IMR-90 (cell line): ENCODE measurements around the gene GRID1. TPM values are rescaled to one million over a fixed set of nuclear protein-coding genes. Genes with fewer than 3 reads are reported as not detected.
A peak's percentile ranks its signal among the peaks of the same experiment; 100 is the strongest.

Experiments used
- ATAC-seq: fragments of 200-7000 bp; cut with Tn5 transposase; 2 replicates; pipeline ENCODE4 v1.9.1; 2020; ENCODE audit warnings: low read depth, mild to moderate bottlenecking, moderate library complexity
- BruUV-seq: library from RNA; stranded (reverse); fragments of 400-500 nt; replicated peaks from 2 replicates; lab custom pipeline; 2021; lab: Mats Ljungman, UMichigan
- CTCF ChIA-PET: fragments of 300-600 bp; formaldehyde crosslinking; extraction: SDS; loops from one replicate; lab custom pipeline; 2021; ENCODE audit warnings: antibody characterized with exemption; lab: Yijun Ruan, JAX
- POLR2A ChIA-PET: fragments of 300-600 bp; sonication (Branson Sonifier 250); formaldehyde crosslinking; loops from one replicate; lab custom pipeline; 2022; ENCODE audit warnings: antibody characterized with exemption; ENCODE audit not compliant: unreplicated experiment; lab: Charles Lee
- DNase-seq: peaks from one replicate; pipeline ENCODE4 v3.0.0; 2013
- H2AFZ ChIP-seq: replicated peaks from 2 replicates; pipeline ENCODE3; 2013; ENCODE audit warnings: low read length, mild to moderate bottlenecking; ENCODE audit not compliant: poor library complexity
- H2AK5ac ChIP-seq: 2 replicates; pipeline ENCODE4 v1.6.1; 2013; ENCODE audit warnings: low read depth, low read length, inconsistent platforms
- H2AK9ac ChIP-seq: replicated peaks from 2 replicates; pipeline ENCODE3; 2013; ENCODE audit warnings: mild to moderate bottlenecking, low read depth, low read length, moderate library complexity; ENCODE audit not compliant: poor library complexity
- H2BK120ac ChIP-seq: 2 replicates; pipeline ENCODE4 v1.6.1; 2013; ENCODE audit warnings: low read depth, low read length, inconsistent platforms
- H2BK15ac ChIP-seq: 3 replicates; pipeline ENCODE4 v1.6.1; 2013; ENCODE audit warnings: low read depth, low read length, inconsistent platforms
- H2BK20ac ChIP-seq: 2 replicates; pipeline ENCODE4 v1.6.1; 2013; ENCODE audit warnings: low read depth, mild to moderate bottlenecking, inconsistent platforms, low read length, moderate library complexity
- H2BK5ac ChIP-seq: 2 replicates; pipeline ENCODE4 v1.6.1; 2013; ENCODE audit warnings: mild to moderate bottlenecking, low read depth, low read length, inconsistent platforms; ENCODE audit not compliant: poor library complexity, severe bottlenecking
- H3K14ac ChIP-seq: replicated peaks from 2 replicates; pipeline ENCODE4 v1.6.1; 2013; ENCODE audit warnings: low read depth, low read length, inconsistent platforms
- H3K18ac ChIP-seq: 2 replicates; pipeline ENCODE4 v1.6.1; 2013; ENCODE audit warnings: low read depth, low read length, control low read depth
- H3K23ac ChIP-seq: 2 replicates; pipeline ENCODE4 v1.6.1; 2013; ENCODE audit warnings: low read depth, low read length, inconsistent platforms
- H3K27ac ChIP-seq: 2 replicates; pipeline ENCODE4 v1.5.1; 2013; ENCODE audit warnings: mild to moderate bottlenecking, control low read depth, low read length; ENCODE audit not compliant: insufficient read depth
- H3K27me3 ChIP-seq: 2 replicates; pipeline ENCODE4 v1.6.1; 2013; ENCODE audit warnings: low read length; ENCODE audit not compliant: control insufficient read depth, insufficient read depth
- H3K36me3 ChIP-seq: 2 replicates; pipeline ENCODE4 v1.6.1; 2013; ENCODE audit warnings: low read length, mixed read lengths; ENCODE audit not compliant: control insufficient read depth, insufficient read depth
- H3K4ac ChIP-seq: 2 replicates; pipeline ENCODE4 v1.6.1; 2013; ENCODE audit warnings: low read depth, low read length, inconsistent platforms
- H3K4me1 ChIP-seq: 2 replicates; pipeline ENCODE4 v1.6.1; 2013; ENCODE audit warnings: low read length, mixed read lengths; ENCODE audit not compliant: control insufficient read depth, insufficient read depth
- H3K4me2 ChIP-seq: 2 replicates; pipeline ENCODE4 v1.6.1; 2013; ENCODE audit warnings: low read depth, mild to moderate bottlenecking, control low read depth, low read length, moderate library complexity
- H3K4me3 ChIP-seq: 2 replicates; pipeline ENCODE4 v1.5.1; 2013; ENCODE audit warnings: low read depth, mild to moderate bottlenecking, control low read depth, low read length, moderate library complexity; ENCODE audit not compliant: insufficient read depth
- H3K56ac ChIP-seq: 2 replicates; pipeline ENCODE4 v1.6.1; 2013; ENCODE audit warnings: low read length, inconsistent platforms; ENCODE audit not compliant: insufficient read depth; ENCODE audit errors: extremely low read depth
- H3K79me1 ChIP-seq, 2 experiments: 2 replicates each; pipeline ENCODE4 v1.6.1; 2013; ENCODE audit warnings: low read length in 2 of 2, inconsistent platforms in 1 of 2, low read depth in 1 of 2
- H3K9ac ChIP-seq: 2 replicates; pipeline ENCODE4 v1.6.1; 2013; ENCODE audit warnings: low read depth, low read length, control low read depth
- H3K9me1 ChIP-seq: 2 replicates; pipeline ENCODE4 v1.6.1; 2013; ENCODE audit warnings: low read length, inconsistent platforms; ENCODE audit not compliant: insufficient read depth
- H3K9me3 ChIP-seq: 2 replicates; pipeline ENCODE4 v1.6.1; 2013; ENCODE audit warnings: low read length; ENCODE audit not compliant: control insufficient read depth, insufficient read depth
- H4K20me1 ChIP-seq: 2 replicates; pipeline ENCODE4 v1.6.1; 2013; ENCODE audit warnings: low read length, inconsistent platforms; ENCODE audit not compliant: insufficient read depth
- H4K5ac ChIP-seq: 2 replicates; pipeline ENCODE4 v1.6.1; 2013; ENCODE audit warnings: mild to moderate bottlenecking, low read depth, low read length, control low read depth
- H4K8ac ChIP-seq, 2 experiments: 2 replicates each; pipeline ENCODE4 v1.6.1; 2013; ENCODE audit warnings: low read depth in 2 of 2, low read length in 2 of 2, control low read depth in 1 of 2, inconsistent platforms in 1 of 2
- H4K91ac ChIP-seq: 2 replicates; pipeline ENCODE4 v1.6.1; 2013; ENCODE audit warnings: low read depth, low read length, inconsistent platforms; ENCODE audit not compliant: insufficient read depth
- CEBPB ChIP-seq: IDR thresholded peaks from 2 replicates; pipeline ENCODE4 v1.6.1; 2012; ENCODE audit warnings: low read depth, low read length, improper control_type of control experiment
- RFX5 ChIP-seq: IDR thresholded peaks from 2 replicates; pipeline ENCODE4 v1.8.0; 2012; ENCODE audit warnings: low read depth, mild to moderate bottlenecking, low read length, moderate library complexity
- WGBS, 2 experiments: methylation state at CpG; one replicate each; pipeline versions ENCODE4 v1.1.5 to v1.1.7; 2013; ENCODE audit warnings: missing lambda C conversion rate in 2 of 2; ENCODE audit not compliant: insufficient read length in 1 of 2; ENCODE audit errors: extremely low coverage in 2 of 2; 5-methylcytosine and 5-hydroxymethylcytosine counted together
- dilution Hi-C: fragments of 300-500 bp; cut with HindIII; formaldehyde crosslinking; loops from one replicate; pipeline ENCODE4 v1.14.3; 2018; ENCODE audit warnings: low sequenced_read_pairs; ENCODE audit not compliant: unreplicated experiment
- in situ Hi-C: fragments of 300-500 bp; cut with MboI; formaldehyde crosslinking; loops from 3 replicates; pipeline ENCODE4 v1.14.3; 2019; ENCODE audit warnings: low sequenced_read_pairs, inconsistent platforms, mixed read lengths
- intact Hi-C: fragments of 100-400 bp; cut with micrococcal nuclease; formaldehyde crosslinking; loops from 2 replicates; pipeline ENCODE4 v1.10.0; 2022
- polyA plus RNA-seq, 3 experiments: library from polyadenylated mRNA; depleted of rRNA; stranded (reverse); fragments of >200 nt; gene quantifications; 2 replicates each; pipeline ENCODE4 v1.2.3, GENCODE V29; 2012; ENCODE audit warnings: low replicate concordance in 1 of 3
- total RNA-seq: library from RNA; depleted of rRNA; stranded (reverse); fragments of >200 nt; gene quantifications from 2 replicates; pipeline ENCODE4 v1.2.3, GENCODE V29; 2012

Gene GRID1
- total and polyA plus RNA-seq, 2 of the 4 experiments (the other 2 are of a cell fraction) = not detected

DNA sequence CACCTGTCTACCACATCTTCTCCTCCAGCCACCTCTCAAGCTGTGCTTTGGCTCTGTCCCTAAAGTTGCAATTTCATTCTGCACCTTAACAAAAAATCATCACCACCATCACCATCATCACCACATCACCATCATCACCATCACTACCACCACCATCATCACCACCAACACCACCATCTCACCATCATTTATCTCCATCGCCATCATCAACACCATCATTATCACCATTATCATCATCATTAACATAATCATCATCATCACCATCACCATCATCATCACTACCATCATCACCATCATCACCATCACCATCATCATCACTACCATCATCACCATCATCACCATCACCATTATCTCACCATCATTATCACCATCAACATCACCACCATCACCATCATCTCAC, 245.4 kb downstream of the GRID1 start:
- no peaks in the 10 kb centered on the region for H3K4me1 ChIP-seq
- H2AK9ac ChIP-seq = peak overlapping the region; percentile 42
- no peak overlapping the region for H3K56ac ChIP-seq
- no peaks in the 10 kb centered on the region for H3K79me1 ChIP-seq
- H4K8ac ChIP-seq = no peak overlapping the region
- H4K91ac ChIP-seq = no peak overlapping the region
- H3K27ac ChIP-seq = no peak overlapping the region
- WGBS, 2 experiments = 76 to 100% methylated on average over 1 of the region's 1 CpG
- DNase-seq (no peak), ATAC-seq (no peak)
- H3K9me3 ChIP-seq = peaks cover 6% of the 10 kb centered on the region; the same call in 1 of the 2 replicates
- no peaks in the 10 kb centered on the region for H4K20me1 ChIP-seq
- H2BK120ac ChIP-seq = no peak overlapping the region
- H2BK5ac ChIP-seq = peak overlapping the region; percentile 35
- no peak overlapping the region for H2BK20ac ChIP-seq
- no TSS peak for BruUV-seq
- no peak overlapping the region for H4K5ac ChIP-seq
- H3K9ac ChIP-seq = no peak overlapping the region
- in situ Hi-C loops (no loop called here), intact Hi-C loops (no loop called here), dilution Hi-C loops (no loop called here)
- H3K4me2 ChIP-seq = no peak overlapping the region
- no peak overlapping the region for H3K4me3 ChIP-seq
- no peaks in the 10 kb centered on the region for H3K36me3 ChIP-seq
- H3K18ac ChIP-seq = no peak overlapping the region
- TF ChIP-seq CEBPB = no peak
- TF ChIP-seq RFX5 = no peak
- no peak overlapping the region for H2AFZ ChIP-seq
- H2BK15ac ChIP-seq = no peak overlapping the region
- H2AK5ac ChIP-seq = no peak overlapping the region
- H3K9me1 ChIP-seq = no peaks in the 10 kb centered on the region
- no peak overlapping the region for H3K23ac ChIP-seq
- POLR2A ChIA-PET = no interaction called here
- H3K27me3 ChIP-seq = no peaks in the 10 kb centered on the region
- H3K4ac ChIP-seq = no peak overlapping the region
- CTCF ChIA-PET = no interaction called here
- H3K14ac ChIP-seq = no peak overlapping the region
